Measurements from ENCODE around the gene ULK3.

DNA sequence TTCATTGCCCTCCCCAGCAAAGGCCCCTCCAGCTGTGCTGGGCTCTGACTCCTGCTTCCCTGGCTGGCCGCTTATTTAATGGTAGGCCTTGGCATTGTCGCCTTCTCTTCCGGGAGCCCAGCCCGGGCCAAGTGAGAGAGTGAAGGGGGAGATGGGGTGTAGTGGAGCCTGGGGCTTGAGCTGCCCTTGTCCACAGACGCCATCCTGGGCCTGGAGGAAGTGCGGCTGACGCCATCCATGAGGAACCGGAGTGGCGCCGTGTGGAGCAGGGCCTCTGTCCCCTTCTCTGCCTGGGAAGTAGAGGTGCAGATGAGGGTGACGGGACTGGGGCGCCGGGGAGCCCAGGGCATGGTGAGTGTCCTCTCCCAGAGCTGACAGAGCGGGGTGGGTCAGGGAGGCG, 27.0 kb downstream of the ULK3 start:
- TF ChIP-seq, protein P1, sequence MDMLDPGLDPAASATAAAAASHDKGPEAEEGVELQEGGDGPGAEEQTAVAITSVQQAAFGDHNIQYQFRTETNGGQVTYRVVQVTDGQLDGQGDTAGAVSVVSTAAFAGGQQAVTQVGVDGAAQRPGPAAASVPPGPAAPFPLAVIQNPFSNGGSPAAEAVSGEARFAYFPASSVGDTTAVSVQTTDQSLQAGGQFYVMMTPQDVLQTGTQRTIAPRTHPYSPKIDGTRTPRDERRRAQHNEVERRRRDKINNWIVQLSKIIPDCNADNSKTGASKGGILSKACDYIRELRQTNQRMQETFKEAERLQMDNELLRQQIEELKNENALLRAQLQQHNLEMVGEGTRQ (IDR thresholded peaks at IDR 0.05) = no peak
- TF ChIP-seq, protein P2, sequence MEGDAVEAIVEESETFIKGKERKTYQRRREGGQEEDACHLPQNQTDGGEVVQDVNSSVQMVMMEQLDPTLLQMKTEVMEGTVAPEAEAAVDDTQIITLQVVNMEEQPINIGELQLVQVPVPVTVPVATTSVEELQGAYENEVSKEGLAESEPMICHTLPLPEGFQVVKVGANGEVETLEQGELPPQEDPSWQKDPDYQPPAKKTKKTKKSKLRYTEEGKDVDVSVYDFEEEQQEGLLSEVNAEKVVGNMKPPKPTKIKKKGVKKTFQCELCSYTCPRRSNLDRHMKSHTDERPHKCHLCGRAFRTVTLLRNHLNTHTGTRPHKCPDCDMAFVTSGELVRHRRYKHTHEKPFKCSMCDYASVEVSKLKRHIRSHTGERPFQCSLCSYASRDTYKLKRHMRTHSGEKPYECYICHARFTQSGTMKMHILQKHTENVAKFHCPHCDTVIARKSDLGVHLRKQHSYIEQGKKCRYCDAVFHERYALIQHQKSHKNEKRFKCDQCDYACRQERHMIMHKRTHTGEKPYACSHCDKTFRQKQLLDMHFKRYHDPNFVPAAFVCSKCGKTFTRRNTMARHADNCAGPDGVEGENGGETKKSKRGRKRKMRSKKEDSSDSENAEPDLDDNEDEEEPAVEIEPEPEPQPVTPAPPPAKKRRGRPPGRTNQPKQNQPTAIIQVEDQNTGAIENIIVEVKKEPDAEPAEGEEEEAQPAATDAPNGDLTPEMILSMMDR (IDR thresholded peaks at IDR 0.05) = no peak
- TF ChIP-seq CBX2 (IDR thresholded peaks at IDR 0.05; ENCODE audit: borderline replicate concordance, low read depth) = no peak
- no peak for TF ChIP-seq SMC3 (IDR thresholded peaks at IDR 0.05)
- no peak for TF ChIP-seq ESRRA (IDR thresholded peaks at IDR 0.05; ENCODE audit: borderline replicate concordance, low read length)
- no peak for TF ChIP-seq REST (IDR thresholded peaks at IDR 0.05)
- no peak for TF ChIP-seq EP300 (IDR thresholded peaks at IDR 0.05)
